Endothelial cell of umbilical vein (primary cell): ENCODE data around the gene ZNF138. TPM values are rescaled to one million over a fixed set of nuclear protein-coding genes. Genes with fewer than 3 reads are reported as not detected.

Source experiments
- BruUV-seq: library from RNA; stranded (reverse); fragments of 400-500 nt; replicated peaks from 2 replicates; lab custom pipeline; 2021; lab: Mats Ljungman, UMichigan
- CTCF ChIA-PET: fragments of 300-600, 350-600 bp; sonication (Branson Sonifier 250); formaldehyde crosslinking; loops from one replicate; lab custom pipeline; 2021; ENCODE audit warnings: antibody characterized with exemption, inconsistent platforms; lab: Charles Lee
- POLR2A ChIA-PET: fragments of 300-600, 350-600 bp; sonication (Branson Sonifier 250); formaldehyde crosslinking; loops from one replicate; lab custom pipeline; 2021; ENCODE audit warnings: antibody characterized with exemption, inconsistent platforms; lab: Charles Lee
- DNase-seq: peaks from one replicate; pipeline ENCODE4 v3.0.0-alpha.2; 2011; ENCODE audit warnings: low read depth, low spot score
- FAIRE-seq: peaks from 2 replicates; lab custom pipeline; 2011; peaks lifted over from hg19 to GRCh38; lab: Jason Lieb, UNC
- H2AFZ ChIP-seq: 2 replicates; pipeline ENCODE4 v1.6.0; 2012; ENCODE audit warnings: low read depth, low read length, control low read depth, inconsistent platforms
- H3K27ac ChIP-seq: 2 replicates; pipeline ENCODE4 v1.5.1; 2011; ENCODE audit warnings: low read depth, mild to moderate bottlenecking, control low read depth, low read length, moderate library complexity; ENCODE audit not compliant: insufficient read depth
- H3K27me3 ChIP-seq, 2 experiments: 2 replicates each; pipeline versions ENCODE4 v1.6.0 to v1.6.1; 2011; ENCODE audit warnings: low read length in 2 of 2, mixed read lengths in 1 of 2; ENCODE audit not compliant: control insufficient read depth in 2 of 2, insufficient read depth in 2 of 2
- H3K36me3 ChIP-seq, 2 experiments: 2 replicates in 1 of 2; 3 replicates in 1 of 2; pipeline ENCODE4 v1.5.1; 2011; ENCODE audit warnings: low read length in 2 of 2, mild to moderate bottlenecking in 1 of 2, moderate library complexity in 1 of 2; ENCODE audit not compliant: control insufficient read depth in 2 of 2, insufficient read depth in 2 of 2; ENCODE audit errors: extremely low read depth in 1 of 2
- H3K4me1 ChIP-seq: 3 replicates; pipeline ENCODE4 v1.5.1; 2011; ENCODE audit warnings: mild to moderate bottlenecking, low read length; ENCODE audit not compliant: control insufficient read depth, insufficient read depth; ENCODE audit errors: extremely low read depth
- H3K4me2 ChIP-seq: 2 replicates; pipeline ENCODE4 v1.6.1; 2011; ENCODE audit warnings: low read length, control low read depth, mixed read lengths; ENCODE audit not compliant: insufficient read depth
- H3K4me3 ChIP-seq, 3 experiments: fragments of 200-600 bp in 1 of 3; sonication (generic), shearing (Covaris generic) in 1 of 3; replicated peaks in 1 of 3; 2 replicates each; pipeline ENCODE4 v1.5.1; 2011 to 2016; ENCODE audit warnings: control low read depth in 3 of 3, low read length in 3 of 3, mild to moderate bottlenecking in 2 of 3, inconsistent platforms in 1 of 3, low read depth in 1 of 3, moderate library complexity in 1 of 3; ENCODE audit not compliant: insufficient read depth in 1 of 3
- H3K79me2 ChIP-seq: 2 replicates; pipeline ENCODE4 v1.6.0; 2012; ENCODE audit warnings: low read length, inconsistent platforms; ENCODE audit not compliant: control insufficient read depth, insufficient read depth
- H3K9ac ChIP-seq: replicated peaks from 2 replicates; pipeline ENCODE3; 2011; ENCODE audit warnings: low read length, control low read depth; ENCODE audit not compliant: insufficient read depth; ENCODE audit errors: extremely low read depth
- H3K9me1 ChIP-seq: replicated peaks from 3 replicates; pipeline ENCODE4 v1.6.0; 2011; ENCODE audit warnings: mild to moderate bottlenecking, low read length; ENCODE audit not compliant: control insufficient read depth, insufficient read depth; ENCODE audit errors: extremely low read depth
- H3K9me3 ChIP-seq: replicated peaks from 2 replicates; pipeline ENCODE4 v1.5.1; 2012; ENCODE audit warnings: low read length, inconsistent platforms; ENCODE audit not compliant: control insufficient read depth, insufficient read depth
- H4K20me1 ChIP-seq: replicated peaks from 2 replicates; pipeline ENCODE3; 2011; ENCODE audit warnings: mild to moderate bottlenecking, low read length; ENCODE audit not compliant: control insufficient read depth, insufficient read depth; ENCODE audit errors: extremely low read depth
- FOS ChIP-seq: IDR thresholded peaks from 2 replicates; pipeline ENCODE4 v1.6.1; 2011; ENCODE audit warnings: mild to moderate bottlenecking, low read length, moderate library complexity, borderline replicate concordance; ENCODE audit not compliant: insufficient read depth
- POLR2A ChIP-seq: IDR thresholded peaks from 2 replicates; pipeline ENCODE4 v1.6.1; 2012; ENCODE audit warnings: low read depth, mild to moderate bottlenecking, control low read depth, low read length
- POLR2AphosphoS5 ChIP-seq: IDR thresholded peaks from 2 replicates; pipeline ENCODE4 v1.6.1; 2012; ENCODE audit warnings: low read depth, mild to moderate bottlenecking, control low read depth, low read length, moderate library complexity; ENCODE audit not compliant: insufficient read depth
- dilution Hi-C: fragments of 300-500 bp; cut with MboI; formaldehyde crosslinking; loops from one replicate; pipeline ENCODE4 v1.15.0; 2019; ENCODE audit warnings: low sequenced_read_pairs; ENCODE audit not compliant: extremely low pct_ligation_motif_present
- intact Hi-C: fragments of 100-400 bp; cut with micrococcal nuclease; formaldehyde crosslinking; loops from one replicate; pipeline ENCODE4 v1.10.0; 2022
- polyA plus RNA-seq, 4 experiments: library from polyadenylated mRNA; depleted of rRNA in 3 of 4; stranded (reverse) in 3 of 4; unstranded in 1 of 4; fragments of >200 nt; gene quantifications; 2 replicates each; pipeline versions ENCODE4 v1.2.1 to v1.2.3, GENCODE V29; 2011 to 2012; ENCODE audit warnings: missing spikeins in 1 of 4
- total RNA-seq: library from RNA; stranded (reverse); gene quantifications from 2 replicates; pipeline ENCODE4 v1.2.3, GENCODE V29; 2021

Gene ZNF138
- total and polyA plus RNA-seq, 2 donors (not counting 3 experiments of a cell fraction or from before 2014, with no cell fraction given): 2.0 to 3.3 TPM

DNA sequence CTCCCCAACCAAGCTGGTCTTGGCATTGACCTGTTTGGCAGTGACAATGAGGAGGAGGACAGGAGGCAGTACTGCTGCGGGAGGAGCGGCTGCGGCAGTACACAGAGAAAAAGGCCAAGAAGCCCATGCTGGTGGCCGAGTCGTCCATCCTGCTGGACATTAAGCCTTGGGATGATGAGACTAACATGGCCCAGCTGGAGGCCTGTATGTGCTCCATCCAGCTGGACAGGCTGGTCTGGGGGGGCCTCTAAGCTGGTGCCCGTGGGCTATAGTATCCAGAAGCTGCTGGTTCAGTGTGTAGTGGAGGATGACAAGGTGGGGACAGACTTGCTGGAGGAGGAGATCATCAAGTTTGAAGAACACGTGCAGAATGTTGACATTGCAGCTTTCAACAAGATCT is 69.7 kb downstream of the ZNF138 start:
- Histone ChIP-seq H3K4me2 (no peak overlapping the region), H3K27ac (no peak overlapping the region), H3K36me3 (no peaks in the 10 kb centered on the region), H3K4me3 (no peak overlapping the region), H3K4me1 (no peaks in the 10 kb centered on the region), H2AFZ (no peak overlapping the region), H4K20me1 (no peaks in the 10 kb centered on the region), H3K27me3 (no peaks in the 10 kb centered on the region), H3K9me1 (no peaks in the 10 kb centered on the region), H3K9ac (no peak overlapping the region), H3K9me3 (peaks cover 3% of the 10 kb centered on the region), H3K79me2 (no peaks in the 10 kb centered on the region)
- FAIRE-seq (no peak), DNase-seq (no peak)
- no TSS peak for BruUV-seq
- no peak for TF ChIP-seq FOS
- TF ChIP-seq POLR2A: no peak
- ChIA-PET CTCF (no interaction called here), POLR2A (no interaction called here)
- intact Hi-C loops (no loop called here), dilution Hi-C loops (no loop called here)

GRCh38 chr7:64867863-64868440 is 73.7 kb downstream of the ZNF138 start:
- Histone ChIP-seq H3K4me3 (no peak overlapping the region), H4K20me1 (no peaks in the 10 kb centered on the region), H3K9ac (no peak overlapping the region), H3K79me2 (no peaks in the 10 kb centered on the region), H2AFZ (no peak overlapping the region), H3K9me3 (peaks cover 3% of the 10 kb centered on the region), H3K27me3 (no peaks in the 10 kb centered on the region), H3K4me1 (no peaks in the 10 kb centered on the region), H3K9me1 (no peaks in the 10 kb centered on the region), H3K4me2 (no peak overlapping the region), H3K36me3 (no peaks in the 10 kb centered on the region), H3K27ac (no peak overlapping the region)
- DNase-seq: no peak
- intact Hi-C loops: no loop called here
- ChIA-PET POLR2A (no interaction called here), CTCF (no interaction called here)
- no peak for FAIRE-seq
- dilution Hi-C loops: no loop called here
- no TSS peak for BruUV-seq
- no peak for TF ChIP-seq POLR2AphosphoS5
